GM12872 (cell line): Measurements from ENCODE around the gene ATAT1.

Experiments used
- CTCF ChIP-seq: IDR thresholded peaks from 3 replicates; pipeline ENCODE4 v1.5.1; 2011; ENCODE audit warnings: low read depth, mild to moderate bottlenecking, low read length, moderate library complexity; ENCODE audit not compliant: insufficient read depth

Gene ATAT1

GRCh38 chr6:30603961-30604360 lies 22.7 kb upstream of the ATAT1 start:
- TF ChIP-seq CTCF = no peak

- no peak for TF ChIP-seq CTCF
Measured at GRCh38 chr6:30610065-30610464, 16.6 kb upstream of the ATAT1 start.

- TF ChIP-seq CTCF = no peak
Measured at GRCh38 chr6:30611150-30611855, 15.4 kb upstream of the ATAT1 start.

- TF ChIP-seq CTCF = no peak
Measured at GRCh38 chr6:30611856-30612194, 14.8 kb upstream of the ATAT1 start.

- TF ChIP-seq CTCF = no peak
Measured at GRCh38 chr6:30612213-30612612, 14.5 kb upstream of the ATAT1 start.

GRCh38 chr6:30612687-30613248 lies 13.9 kb upstream of the ATAT1 start:
- TF ChIP-seq CTCF = no peak

- no peak for TF ChIP-seq CTCF
Measured at GRCh38 chr6:30613251-30614043, 13.2 kb upstream of the ATAT1 start.
